H54 (cell line): ENCODE data around the gene PLXNA3.
"Not testable (repeated sequence)": the region's sequence is repeated elsewhere in the genome, so short reads cannot be mapped to it uniquely, and the experiment has no call there.

ENCODE experiments used
- DNase-seq: peaks from one replicate; pipeline ENCODE4 v3.0.0; 2011; ENCODE audit warnings: low spot score, mixed read lengths; ENCODE audit not compliant: insufficient read length
- FAIRE-seq: peaks from 3 replicates; lab custom pipeline; 2011; peaks lifted over from hg19 to GRCh38; lab: Jason Lieb, UNC
- POLR2A ChIP-seq: IDR thresholded peaks from 2 replicates; pipeline ENCODE4 v1.6.1; 2011; ENCODE audit warnings: low read depth, mild to moderate bottlenecking, low read length

PLXNA3 gene

GRCh38 chrX:154484255-154485149 is 26.4 kb downstream of the PLXNA3 start:
- no peak for TF ChIP-seq POLR2A
- DNase-seq (no peak), FAIRE-seq (no peak)

DNA sequence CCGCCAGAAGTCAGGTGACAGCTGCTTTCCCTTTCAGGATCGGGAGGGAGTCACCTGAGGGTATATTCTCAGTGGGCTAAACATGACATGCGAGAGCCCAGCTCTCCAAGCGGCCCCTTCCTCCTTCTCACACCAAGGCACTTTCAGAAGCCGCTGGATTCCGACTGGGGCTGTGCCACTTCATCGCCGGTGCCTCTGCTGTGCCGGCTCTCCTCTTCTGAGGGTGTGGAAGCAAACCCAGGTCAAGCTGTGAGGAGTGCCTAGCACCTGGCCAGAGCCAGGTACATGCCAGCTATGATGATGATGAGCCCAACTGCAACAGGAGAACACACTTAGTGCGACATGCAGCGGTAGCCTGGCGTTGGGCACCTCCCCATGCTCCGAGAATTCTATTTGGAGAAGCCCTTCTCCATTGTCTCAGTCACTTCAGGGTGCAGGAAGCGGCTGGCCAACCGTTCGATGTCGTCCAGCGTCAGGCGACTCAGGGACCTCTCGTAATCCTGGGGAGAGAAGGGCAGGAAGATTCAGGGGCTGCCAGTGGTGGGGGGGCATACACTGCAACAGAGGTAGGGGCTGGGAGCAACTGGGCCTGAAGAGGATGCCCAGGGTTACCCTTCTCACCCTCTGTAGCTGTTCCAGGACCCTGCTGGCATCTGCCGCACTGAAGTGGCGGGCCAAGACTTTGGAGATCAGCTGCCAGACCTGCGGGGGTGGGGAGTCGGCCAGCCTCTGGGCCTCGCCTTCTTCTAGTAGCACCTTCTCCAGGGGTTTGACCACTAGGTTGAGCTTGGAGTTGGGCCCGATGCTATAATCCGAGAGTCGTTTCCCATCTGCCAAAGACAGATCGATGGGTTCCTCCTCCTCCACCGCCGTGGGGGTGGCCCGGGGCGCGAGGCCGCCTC is 27.3 kb downstream of the PLXNA3 start:
- DNase-seq (no peak), FAIRE-seq (no peak)
- TF ChIP-seq POLR2A, result no peak

DNA sequence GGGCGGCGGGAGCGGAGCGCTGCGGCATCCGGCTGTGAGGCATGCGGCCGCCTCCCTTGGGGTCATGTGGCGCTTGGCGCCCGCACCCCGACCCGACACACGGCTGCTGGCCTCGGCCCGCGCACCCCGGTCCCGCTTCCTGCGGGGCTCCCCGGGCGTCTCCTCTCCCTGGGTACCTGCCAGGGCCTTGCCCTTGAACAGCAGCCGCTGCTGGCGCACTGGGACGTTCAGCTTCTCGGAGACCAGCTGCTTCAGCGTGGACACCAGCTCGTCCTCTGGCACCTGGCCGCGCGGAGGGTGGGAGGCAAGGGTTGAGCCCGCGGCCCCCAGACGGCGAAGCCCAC is 27.9 kb downstream of the PLXNA3 start:
- FAIRE-seq (no peak), DNase-seq (no peak)
- TF ChIP-seq POLR2A, result no peak

- FAIRE-seq, result no peak
- peak; percentile 44; the same call in 1 of the 2 replicates for TF ChIP-seq POLR2A
- DNase-seq, result peak; percentile 71
Measured at GRCh38 chrX:154486396-154487207, 28.5 kb downstream of the PLXNA3 start, which contains the start of gene UBL4A. TSS of gene UBL4A (minus strand) at chrX:154486615. CDS start at chrX:154486584, 31 bp downstream.

DNA sequence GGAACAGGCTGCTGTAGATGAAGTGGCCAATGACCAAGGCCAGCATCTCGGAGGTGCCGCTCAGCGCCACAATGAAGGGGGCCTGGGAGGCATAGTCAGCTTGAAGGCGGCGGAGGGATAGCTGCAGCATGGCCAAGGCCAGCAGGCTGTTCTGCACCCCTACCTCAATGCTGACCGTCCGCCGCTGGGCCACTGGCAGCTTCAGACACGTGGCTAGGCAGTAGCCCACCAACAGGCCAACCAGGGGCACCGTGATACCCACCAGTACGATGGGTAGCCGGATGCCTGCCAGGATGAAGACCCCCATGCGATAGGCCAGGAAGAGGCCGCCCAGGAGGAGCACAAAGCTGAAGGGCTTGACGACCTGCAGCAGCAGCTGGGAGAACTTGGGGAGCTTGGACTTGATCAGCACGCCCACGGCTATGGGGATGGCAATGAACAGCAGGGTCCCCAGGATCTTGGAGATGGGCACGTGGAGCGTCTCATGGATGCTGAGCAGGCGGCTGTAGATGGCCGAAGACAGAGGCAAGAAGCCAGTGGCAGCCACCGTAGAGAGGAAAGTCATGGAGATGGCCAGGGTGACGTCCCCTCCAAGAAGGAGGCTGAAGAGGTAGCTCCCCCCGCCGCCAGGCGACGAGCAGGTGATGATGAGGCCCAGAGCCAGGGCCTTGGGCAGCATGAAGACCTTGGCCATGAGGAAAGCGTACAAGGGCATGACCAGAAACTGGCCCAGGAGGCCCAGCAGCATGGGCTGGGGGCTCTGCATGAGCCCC is 29.6 kb downstream of the PLXNA3 start:
- no peak for TF ChIP-seq POLR2A
- DNase-seq (no peak), FAIRE-seq (no peak)

DNA sequence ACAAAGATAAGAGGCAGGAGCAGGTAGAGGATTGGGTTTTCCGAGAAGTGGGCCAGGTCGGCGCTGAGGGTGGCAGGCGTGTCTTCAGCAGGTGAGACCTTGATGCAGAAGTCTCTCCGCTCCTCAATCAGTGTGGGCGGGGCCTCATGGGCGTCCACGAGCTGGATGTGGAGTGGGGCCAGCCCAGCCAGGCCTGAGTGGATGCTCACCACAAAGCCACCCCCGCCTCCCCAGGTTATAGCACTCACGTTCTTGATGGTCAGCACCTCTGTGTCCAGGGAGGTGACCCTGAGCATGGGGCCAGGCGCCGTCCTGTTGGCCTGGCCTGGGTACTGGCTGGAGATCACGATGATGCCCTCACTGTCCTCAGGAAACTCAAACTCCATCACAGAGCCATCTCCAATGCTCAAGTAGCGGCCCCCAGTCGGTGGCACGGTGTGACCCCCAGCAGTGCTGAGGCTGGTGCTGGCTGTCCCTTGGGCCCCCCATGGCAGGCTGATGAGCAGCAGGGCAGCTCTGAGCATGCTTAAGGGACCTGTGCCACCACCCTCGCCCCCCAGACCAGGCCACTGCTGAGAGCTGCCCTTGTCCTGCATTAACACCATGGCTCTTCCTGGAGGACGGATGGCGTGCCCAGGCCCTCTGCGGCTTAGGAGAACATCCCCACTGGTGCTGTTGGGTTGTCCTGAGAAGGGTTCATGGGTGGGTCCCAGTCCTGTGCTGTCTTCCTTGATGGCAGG is 30.4 kb downstream of the PLXNA3 start:
- DNase-seq (no peak), FAIRE-seq (no peak)
- TF ChIP-seq POLR2A, result no peak

DNA sequence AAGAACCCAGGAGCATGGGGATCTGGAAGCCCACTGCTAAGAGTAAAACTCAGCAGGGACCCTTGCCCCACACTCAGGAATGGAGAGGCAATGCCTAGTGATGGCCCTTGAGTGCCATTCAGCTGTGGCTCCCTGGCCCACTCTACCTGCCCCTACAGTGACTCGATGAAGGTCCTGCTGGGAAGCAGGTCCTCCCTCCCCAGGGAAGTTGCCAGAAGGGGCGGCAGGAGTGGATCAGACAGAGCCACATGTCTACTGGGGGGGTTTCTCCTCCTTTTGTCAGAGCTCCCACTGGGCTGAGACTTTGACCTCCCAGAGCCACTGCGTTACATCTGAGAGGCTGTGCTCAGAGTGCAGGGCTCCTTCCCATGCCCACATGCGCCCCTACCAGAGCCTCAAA is 31.1 kb downstream of the PLXNA3 start:
- DNase-seq (no peak), FAIRE-seq (no peak)
- TF ChIP-seq POLR2A, result no peak

GRCh38 chrX:154490021-154490413 is 31.9 kb downstream of the PLXNA3 start:
- DNase-seq, result no peak
- no peak for TF ChIP-seq POLR2A
- FAIRE-seq, result no peak

DNA sequence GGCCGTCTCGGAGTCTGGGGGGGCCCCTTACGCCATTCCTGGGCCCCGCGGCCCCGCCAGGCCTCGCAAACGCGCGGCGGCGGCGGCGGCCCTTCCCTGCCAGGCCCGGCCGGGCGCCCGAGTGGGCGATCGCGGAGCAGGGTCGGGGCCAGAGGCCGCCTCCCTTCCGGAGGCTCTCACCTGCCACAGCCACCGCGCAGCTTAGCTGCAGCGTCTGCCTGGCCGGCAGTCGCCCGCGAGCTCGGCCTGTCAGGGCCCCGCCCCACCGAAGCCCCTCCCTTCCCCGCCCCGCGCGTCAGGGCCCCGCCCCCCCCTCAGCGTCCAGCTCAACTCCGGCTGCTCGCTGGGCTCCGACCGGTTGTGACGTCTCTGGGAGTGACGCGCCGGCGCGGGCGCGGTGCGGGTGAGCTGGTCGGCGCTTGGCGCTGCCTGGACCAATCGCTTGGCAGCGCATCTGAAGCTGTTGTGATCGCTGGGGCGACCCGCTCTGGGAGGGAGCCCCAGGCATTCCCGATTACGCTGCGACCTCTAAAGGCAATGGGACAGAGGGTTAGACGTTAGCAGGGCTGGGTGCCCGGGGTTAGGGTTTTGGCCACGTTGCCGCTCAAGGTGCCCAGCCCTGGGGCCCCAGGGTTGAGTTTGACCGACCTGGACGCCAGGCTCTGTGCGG is 32.5 kb downstream of the PLXNA3 start, which contains the start of gene SLC10A3:
Gene SLC10A3, minus strand, starts transcription at position 216 of the 670 bp plus-strand sequence. CDS start 1,689 bp downstream, outside the sequence.
- DNase-seq (peak; percentile 95), FAIRE-seq (no peak)
- TF ChIP-seq POLR2A, result peak; percentile 93

GRCh38 chrX:154494715-154495114 is 36.6 kb downstream of the PLXNA3 start:
- TF ChIP-seq POLR2A, result no peak
- FAIRE-seq (no peak), DNase-seq (no peak)

GRCh38 chrX:154495472-154495922 is 37.4 kb downstream of the PLXNA3 start:
- no peak for TF ChIP-seq POLR2A
- FAIRE-seq (no peak), DNase-seq (no peak)

GRCh38 chrX:154496591-154497137 is 38.6 kb downstream of the PLXNA3 start:
- not testable (repeated sequence) for DNase-seq, FAIRE-seq

GRCh38 chrX:154501423-154501822 is 43.3 kb downstream of the PLXNA3 start:
- DNase-seq, FAIRE-seq: not testable (repeated sequence)
